ENCODE data around the gene QSOX1. TPM values are rescaled to one million over a fixed set of nuclear protein-coding genes. Genes with fewer than 3 reads are reported as not detected.

The QSOX1 gene
- total RNA-seq, 1 experiment from 2014 or later: 12.1 TPM

GRCh38 chr1:180186831-180187230 lies 32.2 kb downstream of the QSOX1 start:
- Mint-ChIP-seq H3K27me3 (ENCODE audit: insufficient read depth, unreplicated experiment) (no peaks in the 10 kb centered on the region), H3K9me3 (ENCODE audit: unreplicated experiment) (no peaks in the 10 kb centered on the region), H3K36me3 (ENCODE audit: insufficient read depth, unreplicated experiment) (no peaks in the 10 kb centered on the region), H3K4me1 (ENCODE audit: low read depth, unreplicated experiment) (no peaks in the 10 kb centered on the region), H3K27ac (ENCODE audit: unreplicated experiment) (no peak overlapping the region), H3K4me3 (ENCODE audit: unreplicated experiment) (no peak overlapping the region)
- H3K36me3 ChIP-seq (ENCODE audit: control insufficient read depth, insufficient read depth, low read length): no peaks in the 10 kb centered on the region
- no TSS peak for BruUV-seq (replicated peaks)
- POLR2A ChIA-PET: no interaction called here
- H3K4me3 ChIP-seq (ENCODE audit: low read depth, low read length): no peak overlapping the region
- no peaks in the 10 kb centered on the region for H3K9me3 ChIP-seq
- no peaks in the 10 kb centered on the region for H3K27me3 ChIP-seq (replicated peaks; ENCODE audit: control insufficient read depth, insufficient read depth, low read length)
- no peak for DNase-seq
- H3K4me1 ChIP-seq: no peaks in the 10 kb centered on the region
- intact Hi-C loops (cut with micrococcal nuclease; ENCODE audit: unreplicated experiment): loop anchor here (5.0 kb wide), 1 partner anchor 45 kb away; the partner anchor contains the start of gene LHX4
- CTCF ChIA-PET: no interaction called here
- TF ChIP-seq CTCF (IDR thresholded peaks at IDR 0.05; ENCODE audit: insufficient read depth in 1 of 2, low read depth in 1 of 2, low read length in 1 of 2, severe bottlenecking in 1 of 2, unreplicated experiment in 1 of 2): no peak

GRCh38 chr1:180187626-180188025 lies 33.0 kb downstream of the QSOX1 start:
- no TSS peak for BruUV-seq (replicated peaks)
- Mint-ChIP-seq H3K27me3 (ENCODE audit: insufficient read depth, unreplicated experiment) (no peaks in the 10 kb centered on the region), H3K27ac (ENCODE audit: unreplicated experiment) (no peak overlapping the region), H3K9me3 (ENCODE audit: unreplicated experiment) (no peaks in the 10 kb centered on the region), H3K36me3 (ENCODE audit: insufficient read depth, unreplicated experiment) (no peaks in the 10 kb centered on the region), H3K4me3 (ENCODE audit: unreplicated experiment) (no peak overlapping the region), H3K4me1 (ENCODE audit: low read depth, unreplicated experiment) (peaks cover 2% of the 10 kb centered on the region)
- CTCF ChIA-PET: interaction anchor here (0.5 to 2.1 kb wide), 22 partner anchors 8 to 425 kb away, joined by 3 to 28 read pairs (median 4); partner anchors contain the start of genes ACBD6 and LHX4
- Histone ChIP-seq H3K36me3 (ENCODE audit: control insufficient read depth, insufficient read depth, low read length) (no peaks in the 10 kb centered on the region), H3K4me1 (no peaks in the 10 kb centered on the region), H3K4me3 (ENCODE audit: low read depth, low read length) (no peak overlapping the region), H3K27me3 (replicated peaks; ENCODE audit: control insufficient read depth, insufficient read depth, low read length) (no peaks in the 10 kb centered on the region), H3K9me3 (no peaks in the 10 kb centered on the region)
- TF ChIP-seq CTCF (IDR thresholded peaks at IDR 0.05; ENCODE audit: insufficient read depth in 1 of 2, low read depth in 1 of 2, low read length in 1 of 2, severe bottlenecking in 1 of 2, unreplicated experiment in 1 of 2): no peak
- DNase-seq: no peak
- intact Hi-C loops (cut with micrococcal nuclease; ENCODE audit: unreplicated experiment): loop anchor here (1.0 to 5.0 kb wide), 4 partner anchors 45 to 295 kb away; partner anchors contain the start of gene LHX4
- POLR2A ChIA-PET: no interaction called here

- Mint-ChIP-seq H3K27me3 (ENCODE audit: insufficient read depth, unreplicated experiment) (no peaks in the 10 kb centered on the region), H3K4me3 (ENCODE audit: unreplicated experiment) (no peak overlapping the region), H3K4me1 (ENCODE audit: low read depth, unreplicated experiment) (peaks cover 6% of the 10 kb centered on the region), H3K9me3 (ENCODE audit: unreplicated experiment) (no peaks in the 10 kb centered on the region), H3K36me3 (ENCODE audit: insufficient read depth, unreplicated experiment) (no peaks in the 10 kb centered on the region), H3K27ac (ENCODE audit: unreplicated experiment) (no peak overlapping the region)
- Histone ChIP-seq H3K36me3 (ENCODE audit: control insufficient read depth, insufficient read depth, low read length) (no peaks in the 10 kb centered on the region), H3K4me3 (ENCODE audit: low read depth, low read length) (no peak overlapping the region), H3K4me1 (no peaks in the 10 kb centered on the region), H3K9me3 (no peaks in the 10 kb centered on the region), H3K27me3 (replicated peaks; ENCODE audit: control insufficient read depth, insufficient read depth, low read length) (no peaks in the 10 kb centered on the region)
- ChIA-PET POLR2A (no interaction called here), CTCF (interaction anchor here (0.6 to 2.1 kb wide), 23 partner anchors 9 to 378 kb away, joined by 3 to 28 read pairs (median 4); partner anchors contain the start of genes ACBD6 and LHX4)
- intact Hi-C loops (cut with micrococcal nuclease; ENCODE audit: unreplicated experiment): loop anchor here (1.0 to 5.0 kb wide), 4 partner anchors 44 to 294 kb away; partner anchors contain the start of gene LHX4
- peak; percentile 80 to 82 for DNase-seq
- BruUV-seq (replicated peaks): no TSS peak
- peak; percentile 85 to 95 for TF ChIP-seq CTCF (IDR thresholded peaks at IDR 0.05; ENCODE audit: insufficient read depth in 1 of 2, low read depth in 1 of 2, low read length in 1 of 2, severe bottlenecking in 1 of 2, unreplicated experiment in 1 of 2)
These were observed 33.4 kb downstream of the QSOX1 start for GRCh38 chr1:180188091-180188506.
